HepG2 (cell line): ENCODE measurements around the gene TM4SF1. TPM values are rescaled to one million over a fixed set of nuclear protein-coding genes. Genes with fewer than 3 reads are reported as not detected.

ENCODE experiments used
- FOSL2 ChIP-seq: sonication (generic); formaldehyde crosslinking; IDR thresholded peaks from 2 replicates; pipeline ENCODE4 v1.4.0; 2020; ENCODE audit warnings: missing genetic modification reagents
- FOXK2 ChIP-seq: fragments of 450-650 bp; IDR thresholded peaks from 2 replicates; pipeline ENCODE4 v1.6.1; 2016
- IKZF1 ChIP-seq: fragments of 450-650 bp; IDR thresholded peaks from 2 replicates; pipeline ENCODE4 v1.7.1; 2016
- IRF2 ChIP-seq: IDR thresholded peaks from 2 replicates; pipeline ENCODE4 v1.6.1; 2018; ENCODE audit warnings: missing genetic modification reagents, missing compliant biosample characterization
- RXRA ChIP-seq: sonication (generic); formaldehyde crosslinking; IDR thresholded peaks from 2 replicates; pipeline ENCODE4 v1.5.1; 2020; ENCODE audit warnings: missing genetic modification reagents
- RXRB ChIP-seq: IDR thresholded peaks from 2 replicates; pipeline ENCODE4 v1.6.1; 2016; ENCODE audit warnings: borderline replicate concordance, missing genetic modification reagents, missing compliant biosample characterization
- SMC3 ChIP-seq: IDR thresholded peaks from 2 replicates; pipeline ENCODE4 v1.6.1; 2011; ENCODE audit warnings: low read length, improper control_type of control experiment
- SP1 ChIP-seq, 2 experiments: fragments of 450-650 bp in 1 of 2; sonication (generic) in 1 of 2; formaldehyde crosslinking in 1 of 2; IDR thresholded peaks; 2 replicates each; pipeline versions ENCODE4 v1.4.0 to v1.6.1; 2016 to 2020; ENCODE audit warnings: missing genetic modification reagents in 1 of 2
- TARDBP ChIP-seq: sonication (generic); formaldehyde crosslinking; IDR thresholded peaks from 2 replicates; pipeline ENCODE4 v1.8.0; 2022; ENCODE audit warnings: mild to moderate bottlenecking, missing genetic modification reagents
- TBX2 ChIP-seq: sonication (generic); formaldehyde crosslinking; IDR thresholded peaks from 2 replicates; pipeline ENCODE4 v1.5.0; 2020; ENCODE audit warnings: missing genetic modification reagents, mild to moderate bottlenecking, borderline replicate concordance
- ZNF280D ChIP-seq: sonication (generic); formaldehyde crosslinking; IDR thresholded peaks from 2 replicates; pipeline ENCODE4 v1.5.1; 2020; ENCODE audit warnings: mild to moderate bottlenecking, missing genetic modification reagents
- ZNF281 ChIP-seq: sonication (generic); formaldehyde crosslinking; IDR thresholded peaks from 2 replicates; pipeline ENCODE4 v1.4.0; 2020; ENCODE audit warnings: missing genetic modification reagents, borderline replicate concordance
- ZNF292 ChIP-seq: sonication (generic); formaldehyde crosslinking; IDR thresholded peaks from 2 replicates; pipeline ENCODE4 v1.8.1; 2022; ENCODE audit warnings: mild to moderate bottlenecking, low read depth, missing genetic modification reagents, borderline replicate concordance
- ZNF33A ChIP-seq: sonication (generic); formaldehyde crosslinking; IDR thresholded peaks from 2 replicates; pipeline ENCODE4 v1.5.1; 2020; ENCODE audit warnings: missing genetic modification reagents, mild to moderate bottlenecking, moderate library complexity, borderline replicate concordance
- ZNF350 ChIP-seq: sonication (generic); formaldehyde crosslinking; IDR thresholded peaks from 2 replicates; pipeline ENCODE4 v1.4.0; 2020; ENCODE audit warnings: mild to moderate bottlenecking, low read depth, missing genetic modification reagents, borderline replicate concordance
- ZNF367 ChIP-seq: sonication (generic); formaldehyde crosslinking; IDR thresholded peaks from 2 replicates; pipeline ENCODE4 v1.4.0; 2020; ENCODE audit warnings: missing genetic modification reagents, borderline replicate concordance
- ZNF747 ChIP-seq: sonication (generic); formaldehyde crosslinking; IDR thresholded peaks from 2 replicates; pipeline ENCODE4 v1.8.1; 2023; ENCODE audit warnings: missing genetic modification reagents, mild to moderate bottlenecking, borderline replicate concordance
- polyA plus RNA-seq, 8 experiments: library from polyadenylated mRNA; depleted of rRNA in 3 of 8; stranded (reverse) in 7 of 8; unstranded in 1 of 8; fragments of >200 nt; fragmentation: Illumina TruSeq in 4 of 8; extraction: Trizol in 4 of 8; gene quantifications; 2 replicates each; pipeline versions ENCODE4 v1.2.1 to v1.2.3, GENCODE V29; 2011 to 2016; ENCODE audit warnings: low read depth in 4 of 8, missing spikeins in 1 of 8, mixed read lengths in 1 of 8; ENCODE audit not compliant: insufficient read depth in 1 of 8
- total RNA-seq, 5 experiments: library from RNA; depleted of rRNA; stranded (reverse); fragments of >200 nt; fragmentation: Illumina TruSeq; extraction: Trizol; gene quantifications; 2 replicates each; pipeline ENCODE4 v1.2.3, GENCODE V29; 2016; ENCODE audit warnings: low read depth in 1 of 5
- TF ChIP-seq, protein P1 (sequence below): IDR thresholded peaks from 2 replicates; pipeline ENCODE4 v1.6.1; 2016; ENCODE audit warnings: mild to moderate bottlenecking
- TF ChIP-seq, protein P2 (sequence below): sonication (generic); formaldehyde crosslinking; IDR thresholded peaks from 2 replicates; pipeline ENCODE4 v1.4.0; 2020; ENCODE audit warnings: low read depth, mild to moderate bottlenecking, missing genetic modification reagents
- TF ChIP-seq, protein P3 (sequence below), 2 experiments: fragments of 450-650 bp in 1 of 2; sonication (generic) in 1 of 2; formaldehyde crosslinking; IDR thresholded peaks; 2 replicates each; pipeline versions ENCODE4 v1.5.0 to v1.8.0; 2020 to 2022; ENCODE audit warnings: mild to moderate bottlenecking in 1 of 2, missing genetic modification reagents in 1 of 2

Gene TM4SF1
- total and polyA plus RNA-seq, 2 of the 13 experiments (the other 11 are each of a cell fraction or from before 2014, with no cell fraction given): 431 to 1,359 TPM

DNA sequence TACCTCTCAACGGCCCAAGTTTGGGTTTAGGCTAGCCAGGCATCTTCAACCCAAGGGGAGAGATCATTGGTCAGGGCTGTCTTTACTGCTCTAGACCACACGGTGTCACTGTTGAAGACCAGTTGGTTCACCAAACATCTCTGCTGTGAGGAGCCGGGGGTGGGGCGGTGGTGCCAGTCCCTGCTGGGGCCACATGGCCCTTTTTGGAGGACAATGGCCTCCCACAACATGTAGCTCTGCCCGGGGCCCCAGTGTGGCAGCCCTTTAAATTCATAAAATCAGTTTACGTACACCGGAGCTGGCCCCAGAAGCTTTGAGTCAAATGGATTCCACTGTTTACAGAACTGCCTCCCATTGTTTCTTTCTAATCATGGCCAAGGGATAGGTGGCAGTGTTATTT is 24.9 kb downstream of the TM4SF1 start (continued):
- TF ChIP-seq, protein P1, sequence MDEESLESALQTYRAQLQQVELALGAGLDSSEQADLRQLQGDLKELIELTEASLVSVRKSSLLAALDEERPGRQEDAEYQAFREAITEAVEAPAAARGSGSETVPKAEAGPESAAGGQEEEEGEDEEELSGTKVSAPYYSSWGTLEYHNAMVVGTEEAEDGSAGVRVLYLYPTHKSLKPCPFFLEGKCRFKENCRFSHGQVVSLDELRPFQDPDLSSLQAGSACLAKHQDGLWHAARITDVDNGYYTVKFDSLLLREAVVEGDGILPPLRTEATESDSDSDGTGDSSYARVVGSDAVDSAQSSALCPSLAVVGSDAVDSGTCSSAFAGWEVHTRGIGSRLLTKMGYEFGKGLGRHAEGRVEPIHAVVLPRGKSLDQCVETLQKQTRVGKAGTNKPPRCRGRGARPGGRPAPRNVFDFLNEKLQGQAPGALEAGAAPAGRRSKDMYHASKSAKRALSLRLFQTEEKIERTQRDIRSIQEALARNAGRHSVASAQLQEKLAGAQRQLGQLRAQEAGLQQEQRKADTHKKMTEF (CRISPR knock-in tag): peak; percentile 61
- peak; percentile 51; the same call in 1 of the 2 replicates for TF ChIP-seq ZNF350 (CRISPR knock-in tag)
- peak; percentile 43; the same call in 1 of the 2 replicates for TF ChIP-seq TARDBP
- peak; percentile 47; the same call in 1 of the 2 replicates for TF ChIP-seq FOSL2
- TF ChIP-seq ZNF292 (CRISPR knock-in tag): no peak
- TF ChIP-seq ZNF33A (CRISPR knock-in tag): no peak
- TF ChIP-seq, protein P2, sequence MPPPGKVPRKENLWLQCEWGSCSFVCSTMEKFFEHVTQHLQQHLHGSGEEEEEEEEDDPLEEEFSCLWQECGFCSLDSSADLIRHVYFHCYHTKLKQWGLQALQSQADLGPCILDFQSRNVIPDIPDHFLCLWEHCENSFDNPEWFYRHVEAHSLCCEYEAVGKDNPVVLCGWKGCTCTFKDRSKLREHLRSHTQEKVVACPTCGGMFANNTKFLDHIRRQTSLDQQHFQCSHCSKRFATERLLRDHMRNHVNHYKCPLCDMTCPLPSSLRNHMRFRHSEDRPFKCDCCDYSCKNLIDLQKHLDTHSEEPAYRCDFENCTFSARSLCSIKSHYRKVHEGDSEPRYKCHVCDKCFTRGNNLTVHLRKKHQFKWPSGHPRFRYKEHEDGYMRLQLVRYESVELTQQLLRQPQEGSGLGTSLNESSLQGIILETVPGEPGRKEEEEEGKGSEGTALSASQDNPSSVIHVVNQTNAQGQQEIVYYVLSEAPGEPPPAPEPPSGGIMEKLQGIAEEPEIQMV (CRISPR knock-in tag): no peak
- TF ChIP-seq ZNF367 (CRISPR knock-in tag): no peak
- TF ChIP-seq SP1 (IDR thresholded peaks at IDR 0.05): no peak
- TF ChIP-seq SP1 (CRISPR knock-in tag; IDR thresholded peaks at IDR 0.05): 0 out of 2 replicates have a peak, but pooled peaks have one; percentile 12
- peak; percentile 34; the same call in 1 of the 2 replicates for TF ChIP-seq RXRB (CRISPR knock-in tag)
- no peak for TF ChIP-seq ZNF747 (CRISPR knock-in tag)
- 0 out of 2 replicates have a peak, but pooled peaks have one; percentile 23 for TF ChIP-seq ZNF280D (CRISPR knock-in tag)
- 0 out of 2 replicates have a peak, but pooled peaks have one; percentile 32 for TF ChIP-seq RXRA (CRISPR knock-in tag)
- TF ChIP-seq FOXK2: no peak
- peak; percentile 47; the same call in 1 of the 2 replicates for TF ChIP-seq TBX2
- peak; percentile 76; the same call in 1 of the 2 replicates for TF ChIP-seq IRF2 (CRISPR knock-in tag)
- peak; percentile 79; the same call in 1 of the 2 replicates for TF ChIP-seq ZNF281
- TF ChIP-seq, protein P3, sequence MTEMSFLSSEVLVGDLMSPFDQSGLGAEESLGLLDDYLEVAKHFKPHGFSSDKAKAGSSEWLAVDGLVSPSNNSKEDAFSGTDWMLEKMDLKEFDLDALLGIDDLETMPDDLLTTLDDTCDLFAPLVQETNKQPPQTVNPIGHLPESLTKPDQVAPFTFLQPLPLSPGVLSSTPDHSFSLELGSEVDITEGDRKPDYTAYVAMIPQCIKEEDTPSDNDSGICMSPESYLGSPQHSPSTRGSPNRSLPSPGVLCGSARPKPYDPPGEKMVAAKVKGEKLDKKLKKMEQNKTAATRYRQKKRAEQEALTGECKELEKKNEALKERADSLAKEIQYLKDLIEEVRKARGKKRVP (CRISPR knock-in tag; IDR thresholded peaks at IDR 0.05): no peak
- peak; percentile 82 for TF ChIP-seq SMC3
- TF ChIP-seq IKZF1: no peak
